Fibroblast of the conjunctiva (primary cell): ENCODE data around the gene PPP1R9A.
A peak's percentile ranks its signal among the peaks of the same experiment; 100 is the strongest.

ENCODE experiments used
- DNase-seq: peaks from one replicate; pipeline ENCODE4 v3.0.0-alpha.2; 2010; ENCODE audit warnings: low read depth

PPP1R9A gene

DNA sequence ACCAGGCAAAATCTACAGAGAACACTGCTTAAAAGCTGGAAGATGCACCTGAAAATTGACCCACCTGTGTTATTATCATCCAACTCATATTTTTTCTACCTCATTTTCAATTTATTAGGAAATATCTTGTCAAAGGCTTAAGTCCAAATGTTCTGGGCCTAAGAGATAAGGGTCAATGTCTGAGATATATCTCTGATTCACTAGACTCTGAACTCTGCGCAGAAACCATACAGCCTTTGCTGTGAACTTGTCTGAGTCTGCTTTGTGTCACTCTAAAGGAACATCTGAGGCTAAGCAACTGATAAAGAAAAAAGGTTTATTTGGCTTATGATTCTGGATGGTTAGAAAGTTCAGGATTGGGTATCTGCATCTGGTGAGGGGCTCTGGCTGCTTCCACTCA lies 413.3 kb downstream of the PPP1R9A start:
- no peak for DNase-seq

- DNase-seq = no peak
These were observed 414.3 kb downstream of the PPP1R9A start for GRCh38 chr7:95321720-95322119.

DNA sequence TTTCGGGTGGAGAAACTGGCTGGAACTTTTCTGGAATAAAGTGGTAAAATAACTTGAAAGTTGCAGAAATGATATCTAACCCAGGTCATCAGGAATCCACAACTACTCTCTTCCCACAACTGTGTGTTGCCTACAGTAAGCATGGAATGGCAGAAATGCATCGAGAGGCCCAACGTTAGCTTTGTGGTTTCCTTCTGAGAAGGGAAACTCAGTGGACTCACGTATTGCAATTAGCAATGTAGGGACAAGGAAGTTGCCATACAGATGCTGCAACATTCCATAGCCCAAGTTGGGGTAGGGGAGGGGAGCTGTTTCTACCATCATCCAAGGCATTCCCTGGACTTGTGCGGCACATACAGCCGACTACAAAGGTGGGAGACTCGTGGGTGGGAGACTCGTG lies 415.0 kb downstream of the PPP1R9A start:
- no peak for DNase-seq

DNA sequence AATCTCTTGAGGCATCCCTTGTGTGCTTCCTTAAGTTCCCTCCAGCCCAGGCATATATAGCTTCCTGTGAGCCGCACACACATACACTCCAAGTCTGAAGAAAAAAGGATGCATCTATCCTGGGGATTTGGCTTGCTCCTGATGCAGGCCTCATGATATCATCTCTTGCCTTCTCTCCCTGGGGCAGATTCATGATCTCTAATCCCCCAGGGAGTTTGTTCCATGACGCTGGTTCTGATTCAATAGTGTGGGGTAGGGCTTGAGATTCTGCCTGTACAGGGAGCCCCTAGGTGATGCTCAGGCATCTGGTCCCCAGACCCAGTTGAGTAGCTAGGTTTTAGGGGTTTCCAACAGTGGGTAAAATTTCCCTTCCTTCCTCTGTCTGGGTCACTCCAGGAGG lies 415.5 kb downstream of the PPP1R9A start:
- DNase-seq = no peak

DNA sequence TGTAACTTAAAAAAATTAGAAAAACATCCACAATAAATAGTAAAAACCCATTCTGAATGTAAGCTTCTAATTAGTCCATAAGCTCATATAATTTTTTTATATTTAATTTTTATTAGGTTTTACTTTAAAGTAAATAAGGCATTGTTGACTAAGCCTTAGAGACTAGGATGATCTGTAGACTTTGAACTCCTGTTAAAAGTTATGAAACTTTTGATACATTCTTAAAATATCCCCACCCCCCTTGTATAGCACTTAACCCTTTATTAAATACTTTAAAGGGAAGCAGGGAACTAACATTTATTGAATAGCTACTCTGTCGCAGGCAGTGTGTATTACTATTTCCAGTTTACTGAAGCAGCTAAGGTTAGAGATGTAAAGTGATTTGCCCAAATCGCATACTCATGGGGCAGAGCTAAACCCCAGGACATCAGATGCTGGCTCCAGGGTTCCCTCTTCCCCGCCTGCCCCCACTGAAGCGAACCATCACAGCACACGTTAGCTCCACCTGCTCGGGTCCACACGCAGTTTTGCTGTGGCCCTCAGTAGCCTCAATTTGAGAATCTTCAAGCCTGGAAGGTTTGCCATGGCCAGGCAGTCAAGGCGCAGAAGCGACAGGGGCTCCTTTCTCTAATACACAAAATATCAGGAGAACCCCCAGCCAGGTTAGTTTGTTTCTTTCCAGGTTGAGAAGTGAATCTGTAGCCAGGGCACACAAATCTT lies 416.2 kb downstream of the PPP1R9A start:
- DNase-seq = no peak

- DNase-seq = no peak
These were observed 417.0 kb downstream of the PPP1R9A start, which contains the start of gene PON1 for GRCh38 chr7:95324431-95324830. TSS of gene PON1 (minus strand) at chr7:95324532. CDS start at chr7:95324475, 57 bp downstream.

DNA sequence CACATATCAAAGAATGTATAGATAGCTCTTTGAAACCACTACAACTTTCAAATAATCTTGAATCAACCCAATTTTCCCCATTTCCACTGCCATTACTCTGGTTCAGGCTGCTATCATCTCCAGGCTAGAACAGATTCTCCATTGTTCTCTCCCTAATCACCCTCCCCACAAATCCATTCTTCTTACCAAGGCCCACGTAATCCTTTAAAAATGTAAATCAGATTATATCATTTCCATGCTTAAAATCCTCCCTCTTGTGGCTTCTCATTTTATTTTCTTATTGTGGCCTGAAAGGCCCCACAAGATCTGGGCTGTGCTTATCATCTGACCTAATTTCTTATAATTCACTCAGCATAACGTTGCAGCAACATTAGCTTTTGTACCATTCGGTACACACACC lies 420.0 kb downstream of the PPP1R9A start:
- no peak for DNase-seq

DNA sequence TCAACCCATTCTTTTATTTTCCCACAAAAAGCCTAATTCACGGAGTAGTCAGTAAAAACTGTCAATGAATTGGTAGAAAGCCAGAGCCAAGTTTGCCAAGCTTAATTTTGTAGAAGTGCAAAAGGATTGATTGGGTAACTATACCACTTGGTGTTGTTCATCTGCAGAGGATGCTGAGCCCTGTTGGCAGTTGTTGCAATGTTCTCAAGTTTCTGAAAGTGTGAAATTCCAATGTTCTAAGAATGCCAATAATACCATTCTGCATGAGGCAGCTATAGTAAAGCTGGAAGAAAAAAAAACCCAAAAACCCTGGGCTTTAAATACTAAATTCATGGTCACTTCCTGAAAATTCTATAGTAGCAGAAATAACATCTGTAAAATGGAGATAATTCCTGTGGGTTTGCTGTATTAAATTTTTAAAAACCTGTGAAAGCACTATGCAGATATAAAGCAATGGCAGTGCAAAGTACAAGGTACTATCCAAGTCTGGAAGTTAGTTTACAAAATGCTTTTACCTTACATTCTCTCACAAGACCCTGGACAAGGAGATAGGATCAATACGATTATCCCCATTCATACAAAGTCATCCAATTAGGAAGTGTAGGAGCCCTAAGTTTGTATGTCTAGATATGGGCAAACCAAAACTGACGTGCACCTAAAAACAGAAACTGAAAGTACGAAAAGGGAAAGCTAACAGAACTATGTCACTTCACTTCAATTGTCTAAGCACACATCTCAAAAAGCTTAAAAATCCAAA lies 423.0 kb downstream of the PPP1R9A start:
- DNase-seq = peak; percentile 9

DNA sequence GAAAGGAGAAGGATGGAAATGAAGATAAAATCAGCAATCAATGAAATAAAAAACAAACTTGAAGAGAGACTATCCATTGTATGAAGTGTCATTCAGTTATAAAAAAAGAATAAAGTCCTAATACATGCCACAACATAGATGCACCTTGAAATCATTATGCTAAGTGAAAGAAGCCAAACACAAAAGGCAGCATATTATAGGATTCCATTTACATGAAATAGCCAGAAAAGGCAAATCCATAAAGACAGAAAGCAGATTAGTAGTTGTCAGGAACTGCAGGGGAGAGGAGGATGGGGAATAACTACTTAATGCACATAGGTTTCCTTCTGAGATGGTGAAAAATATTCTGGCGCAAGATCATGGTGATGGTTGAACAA lies 423.6 kb downstream of the PPP1R9A start:
- DNase-seq = no peak

DNA sequence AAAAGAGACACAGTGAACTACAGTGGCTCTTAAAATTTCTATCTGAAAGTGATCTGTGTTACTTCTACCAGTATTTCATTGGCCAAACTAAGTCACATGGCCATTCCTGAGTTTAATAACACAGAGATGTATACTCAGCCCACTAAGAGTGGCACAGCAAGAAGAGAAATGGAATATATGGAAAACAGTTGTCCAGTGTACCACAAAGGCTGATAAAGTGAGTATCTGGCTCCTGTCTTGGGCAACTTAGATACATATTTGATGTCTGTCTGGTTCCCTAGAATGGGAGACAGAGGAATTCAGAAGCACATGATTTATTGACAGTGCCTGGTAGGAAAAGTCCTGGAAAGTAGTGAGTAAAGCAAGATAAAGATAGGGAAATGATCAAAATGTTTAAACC lies 427.1 kb downstream of the PPP1R9A start:
- DNase-seq = no peak

DNA sequence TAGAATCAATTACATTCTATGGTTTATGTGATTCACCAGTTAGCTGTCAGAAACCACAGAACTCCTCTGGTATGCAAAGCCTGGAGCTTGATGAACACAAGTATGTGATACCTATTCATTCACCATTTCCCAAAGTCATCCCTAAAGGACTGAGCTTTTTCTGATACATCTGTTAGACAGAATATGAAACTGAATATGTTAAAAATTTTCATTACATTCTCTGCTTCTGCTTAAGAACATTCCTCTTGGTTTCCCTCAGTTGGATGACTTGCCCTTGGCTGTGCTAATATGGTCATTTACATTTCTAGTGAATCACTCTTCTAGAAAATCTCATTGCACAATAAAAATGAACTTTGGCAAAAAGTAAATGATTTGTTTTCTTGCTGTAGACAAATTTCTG lies 427.7 kb downstream of the PPP1R9A start:
- peak; percentile 35 for DNase-seq

- DNase-seq = no peak
These were observed 431.4 kb downstream of the PPP1R9A start for GRCh38 chr7:95338832-95339231.

- no peak for DNase-seq
These were observed 433.1 kb downstream of the PPP1R9A start for GRCh38 chr7:95340491-95340890.

DNA sequence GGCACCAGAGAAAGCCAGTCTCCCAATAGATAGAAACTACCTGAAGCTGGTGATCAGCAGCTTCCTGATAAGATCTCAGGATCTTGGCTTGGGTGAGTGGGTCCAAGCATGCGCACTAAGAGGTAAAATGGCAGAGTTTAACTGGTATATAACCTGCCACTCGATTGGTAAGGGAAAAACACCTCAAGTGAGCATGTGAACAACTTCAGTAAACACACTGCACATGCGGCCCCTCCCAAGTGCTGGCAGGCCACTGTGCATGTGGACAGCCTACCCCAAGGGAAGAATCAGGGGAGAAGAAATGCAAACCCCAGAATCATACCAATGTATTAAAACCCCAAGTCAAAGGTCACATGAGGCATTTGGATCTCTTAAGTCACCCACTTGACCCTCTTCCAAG lies 434.6 kb downstream of the PPP1R9A start:
- no peak for DNase-seq

DNA sequence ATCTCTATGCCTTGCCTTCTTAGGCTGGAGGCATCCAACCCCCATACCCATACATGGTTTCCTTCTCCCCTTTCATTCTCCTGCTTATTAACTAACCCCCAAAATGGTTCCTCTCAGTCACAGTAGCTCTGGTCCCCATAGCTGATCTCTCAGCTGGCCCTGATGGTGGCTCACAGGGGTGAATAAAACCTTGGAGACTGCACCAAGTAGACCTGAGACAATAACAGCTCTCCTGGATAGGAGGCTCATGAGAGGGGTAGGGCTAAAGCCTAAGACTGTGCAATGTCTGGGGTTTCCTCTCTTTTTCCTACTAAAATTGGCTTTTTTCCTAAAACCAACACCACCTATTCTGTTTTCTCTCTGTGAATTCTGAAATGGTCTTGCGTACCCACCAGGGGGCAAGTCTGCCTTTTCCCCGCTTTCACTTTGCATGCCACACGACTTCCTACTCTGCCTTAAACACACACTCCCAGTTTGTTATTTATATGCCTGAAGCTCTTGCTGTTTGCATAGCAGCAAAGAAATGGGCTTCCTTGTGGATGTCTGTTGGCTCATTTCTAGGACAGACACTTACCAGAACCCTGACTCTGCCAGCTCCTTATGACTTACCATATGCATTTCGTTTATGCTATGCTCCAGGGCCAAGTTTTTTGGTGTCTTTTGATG lies 435.4 kb downstream of the PPP1R9A start:
- no peak for DNase-seq
